Thyroid gland (tissue), 4 donors: ENCODE results near the gene EXD1.

Source experiments
- POLR2A ChIP-seq, 2 donors: fragments of 450-650 bp; IDR thresholded peaks; one replicate each; pipeline ENCODE4 v1.6.1; 2017; ENCODE audit warnings: antibody characterized with exemption in 2 of 2, mild to moderate bottlenecking in 2 of 2, moderate library complexity in 1 of 2
- TF ChIP-seq, protein P1 (sequence below), 6 experiments: fragments of 200-600 bp in 3 of 6; fragments of 450-650 bp in 3 of 6; sonication (generic) in 3 of 6; IDR thresholded peaks; one replicate each; pipeline ENCODE4 v1.5.1; 2016 to 2019; ENCODE audit warnings: antibody characterized with exemption in 6 of 6, mild to moderate bottlenecking in 2 of 6, inconsistent platforms in 1 of 6, moderate library complexity in 1 of 6

DNA sequence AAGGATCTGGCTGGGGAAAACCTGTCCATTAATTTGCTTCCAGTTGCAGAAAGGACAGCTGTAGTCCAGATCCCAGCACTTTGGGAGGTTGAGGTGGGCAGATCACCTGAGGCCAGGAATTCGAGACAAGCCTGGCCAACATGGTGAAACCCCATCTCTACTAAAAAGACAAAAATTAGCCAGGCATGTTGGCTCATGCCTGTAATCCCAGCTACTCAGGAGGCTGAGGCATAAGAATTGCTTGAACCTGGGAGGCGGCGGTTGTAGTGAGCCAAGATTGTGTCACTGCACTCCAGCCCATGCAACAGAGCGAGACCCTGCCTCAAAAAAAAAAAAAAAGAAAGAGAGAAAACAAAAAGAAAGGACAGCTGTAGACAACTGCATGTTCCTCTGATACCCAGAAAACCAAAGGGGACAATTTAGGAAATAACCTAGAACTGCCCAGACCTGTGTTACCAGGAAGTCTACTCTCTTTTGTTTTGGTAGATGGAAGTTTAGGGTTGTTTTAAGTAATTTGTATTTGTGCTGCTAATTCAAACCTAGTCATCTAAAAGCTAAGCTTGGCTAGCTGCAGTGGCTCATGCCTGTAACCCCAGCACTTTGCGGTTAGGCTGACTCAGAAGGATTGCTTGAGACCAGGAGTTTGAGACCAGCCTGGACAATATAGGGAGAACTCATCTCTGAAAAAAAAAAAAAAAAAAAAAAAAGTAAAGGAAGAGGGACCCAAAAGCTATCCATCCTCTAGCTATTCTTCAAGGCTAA, 22.7 kb downstream of the EXD1 start:
- TF ChIP-seq, protein P1, sequence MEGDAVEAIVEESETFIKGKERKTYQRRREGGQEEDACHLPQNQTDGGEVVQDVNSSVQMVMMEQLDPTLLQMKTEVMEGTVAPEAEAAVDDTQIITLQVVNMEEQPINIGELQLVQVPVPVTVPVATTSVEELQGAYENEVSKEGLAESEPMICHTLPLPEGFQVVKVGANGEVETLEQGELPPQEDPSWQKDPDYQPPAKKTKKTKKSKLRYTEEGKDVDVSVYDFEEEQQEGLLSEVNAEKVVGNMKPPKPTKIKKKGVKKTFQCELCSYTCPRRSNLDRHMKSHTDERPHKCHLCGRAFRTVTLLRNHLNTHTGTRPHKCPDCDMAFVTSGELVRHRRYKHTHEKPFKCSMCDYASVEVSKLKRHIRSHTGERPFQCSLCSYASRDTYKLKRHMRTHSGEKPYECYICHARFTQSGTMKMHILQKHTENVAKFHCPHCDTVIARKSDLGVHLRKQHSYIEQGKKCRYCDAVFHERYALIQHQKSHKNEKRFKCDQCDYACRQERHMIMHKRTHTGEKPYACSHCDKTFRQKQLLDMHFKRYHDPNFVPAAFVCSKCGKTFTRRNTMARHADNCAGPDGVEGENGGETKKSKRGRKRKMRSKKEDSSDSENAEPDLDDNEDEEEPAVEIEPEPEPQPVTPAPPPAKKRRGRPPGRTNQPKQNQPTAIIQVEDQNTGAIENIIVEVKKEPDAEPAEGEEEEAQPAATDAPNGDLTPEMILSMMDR (IDR thresholded peaks at IDR 0.05), result no peak
- TF ChIP-seq POLR2A (IDR thresholded peaks at IDR 0.05), result no peak
